K562 (cell line): Measurements from ENCODE around the gene ZNF598. TPM values are rescaled to one million over a fixed set of nuclear protein-coding genes. Genes with fewer than 3 reads are reported as not detected.

ENCODE experiments used
- CBX3 ChIP-seq, 2 experiments: IDR thresholded peaks; 1 replicate in 1 of 2; 2 replicates in 1 of 2; pipeline ENCODE4 v1.6.1; 2012; ENCODE audit warnings: inconsistent platforms in 2 of 2, low read length in 2 of 2, borderline replicate concordance in 1 of 2, control low read depth in 1 of 2
- HDAC2 ChIP-seq: fragments of 450-650 bp; IDR thresholded peaks from 2 replicates; pipeline ENCODE4 v1.6.1; 2016; ENCODE audit warnings: mild to moderate bottlenecking
- HNRNPL ChIP-seq: fragments of 200-400 bp; formaldehyde crosslinking; IDR thresholded peaks from 2 replicates; pipeline ENCODE4 v1.6.1; 2017; ENCODE audit warnings: low read depth, mild to moderate bottlenecking, low read length
- POLR2AphosphoS5 ChIP-seq: IDR thresholded peaks from 2 replicates; pipeline ENCODE4 v1.6.1; 2011; ENCODE audit warnings: mild to moderate bottlenecking, low read depth, low read length, moderate library complexity; ENCODE audit not compliant: control insufficient read depth, insufficient read depth
- ZFPM2 ChIP-seq: fragments of 250-450 bp; sonication (Bioruptor Pico); IDR thresholded peaks from 2 replicates; pipeline ENCODE4 v1.5.1; 2022; ENCODE audit warnings: mild to moderate bottlenecking
- ZNF282 ChIP-seq: sonication (generic); formaldehyde crosslinking; IDR thresholded peaks from 2 replicates; pipeline ENCODE4 v1.8.1; 2023; ENCODE audit warnings: missing genetic modification reagents
- ZNF436 ChIP-seq: fragments of 250-450, 450-650 bp; sonication (Bioruptor Pico); formaldehyde crosslinking; IDR thresholded peaks from 2 replicates; pipeline ENCODE4 v1.7.0; 2020; ENCODE audit warnings: mild to moderate bottlenecking
- polyA plus RNA-seq, 8 experiments: library from polyadenylated mRNA; depleted of rRNA in 4 of 8; stranded (reverse) in 5 of 8; unstranded in 3 of 8; fragments of >200 nt; fragmentation: Nextera tagmentation in 2 of 8; fragmentation: Illumina TruSeq in 1 of 8; extraction: Ambion mirVana in 2 of 8; extraction: Trizol in 1 of 8; gene quantifications; 2 replicates each; pipeline versions ENCODE4 v1.2.1 to v1.2.3, GENCODE V29; 2011 to 2014; ENCODE audit warnings: inconsistent platforms in 1 of 8, missing spikeins in 1 of 8
- total RNA-seq, 7 experiments: library from RNA; depleted of rRNA in 6 of 7; stranded (reverse); fragments of >200 nt in 6 of 7; fragmentation: Illumina TruSeq in 2 of 7; extraction: Trizol in 2 of 7; gene quantifications; 2 replicates each; pipeline versions ENCODE4 v1.2.1 to v1.2.3, GENCODE V29; 2011 to 2021; ENCODE audit warnings: low replicate concordance in 1 of 7
- TF ChIP-seq, protein P1 (sequence below), 2 experiments: fragments of 250-450 bp in 1 of 2; fragments of 450-650 bp in 1 of 2; sonication (Bioruptor Pico) in 1 of 2; IDR thresholded peaks; 2 replicates each; pipeline versions ENCODE4 v1.6.1 to v1.8.0; 2016 to 2021; ENCODE audit warnings: mild to moderate bottlenecking in 2 of 2, moderate library complexity in 2 of 2, missing compliant biosample characterization in 1 of 2, missing genetic modification characterization in 1 of 2
- TF ChIP-seq, protein P2 (sequence below), 2 experiments: fragments of 200-800 bp in 1 of 2; sonication (Bioruptor generic) in 1 of 2; sonication (generic) in 1 of 2; formaldehyde crosslinking in 1 of 2; IDR thresholded peaks in 1 of 2; conservative IDR thresholded peaks in 1 of 2; 2 replicates each; pipeline versions ENCODE4 v1.5.0 to v1.6.1; 2016 to 2020; ENCODE audit warnings: missing compliant biosample characterization in 1 of 2, missing genetic modification characterization in 1 of 2, missing genetic modification reagents in 1 of 2
- TF ChIP-seq, protein P3 (sequence below): fragments of 200-800 bp; sonication (Bioruptor generic); IDR thresholded peaks from 2 replicates; pipeline ENCODE4 v1.6.1; 2016; ENCODE audit warnings: missing genetic modification characterization, missing compliant biosample characterization

Gene ZNF598
- total and polyA plus RNA-seq, 9 of the 15 experiments (the other 6 are each of a cell fraction or from before 2014, with no cell fraction given), result 0.11 to 115 (median 29.6) TPM

DNA sequence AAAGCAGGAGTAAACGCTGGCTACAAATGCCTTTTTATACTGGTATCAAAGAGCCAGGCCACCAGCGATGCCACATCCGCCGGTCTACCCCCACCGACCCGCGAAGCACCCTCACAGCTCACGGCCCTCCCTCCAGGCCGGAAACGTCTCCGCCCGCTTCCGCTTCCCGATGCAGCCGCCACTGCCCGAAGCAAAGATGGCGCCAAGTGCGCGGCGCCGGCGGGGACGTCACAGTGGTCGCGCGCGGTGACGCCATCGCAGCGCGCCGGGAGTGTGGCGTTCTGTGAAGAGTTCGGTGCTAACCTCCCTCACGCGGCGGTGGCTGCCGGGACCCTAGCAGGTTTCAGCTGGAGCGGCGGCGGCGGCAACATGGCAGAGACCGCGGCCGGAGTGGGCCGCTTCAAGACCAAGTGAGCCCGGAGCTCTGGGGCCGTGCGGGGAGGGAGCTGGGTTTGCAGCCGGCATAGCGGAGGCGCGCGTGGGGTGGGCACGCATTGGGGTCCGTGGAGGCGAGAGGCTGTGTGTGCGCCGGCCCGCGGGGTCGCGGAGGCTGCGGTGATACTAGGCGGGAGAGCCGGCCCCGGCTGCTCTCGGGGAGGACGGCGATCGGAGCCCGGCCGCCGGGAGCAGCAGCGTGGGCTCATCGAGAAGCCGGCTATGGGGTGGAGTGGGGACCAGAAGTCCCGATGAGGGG, 37.7 kb downstream of the ZNF598 start, which contains the start of gene TBL3 (continued):
- peak; percentile 34; the same call in 1 of the 2 replicates for TF ChIP-seq HNRNPL
- peak; percentile 62; the same call in 1 of the 2 replicates for TF ChIP-seq ZNF282 (CRISPR knock-in tag)
- TF ChIP-seq, protein P1, sequence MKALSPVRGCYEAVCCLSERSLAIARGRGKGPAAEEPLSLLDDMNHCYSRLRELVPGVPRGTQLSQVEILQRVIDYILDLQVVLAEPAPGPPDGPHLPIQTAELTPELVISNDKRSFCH (CRISPR knock-in tag; IDR thresholded peaks at IDR 0.05), result no peak
- TF ChIP-seq, protein P1 (tag; IDR thresholded peaks at IDR 0.05), result peak; percentile 62; the same call in 1 of the 2 replicates
- peak; percentile 40; the same call in 1 of the 2 replicates for TF ChIP-seq HDAC2
- TF ChIP-seq, protein P2, sequence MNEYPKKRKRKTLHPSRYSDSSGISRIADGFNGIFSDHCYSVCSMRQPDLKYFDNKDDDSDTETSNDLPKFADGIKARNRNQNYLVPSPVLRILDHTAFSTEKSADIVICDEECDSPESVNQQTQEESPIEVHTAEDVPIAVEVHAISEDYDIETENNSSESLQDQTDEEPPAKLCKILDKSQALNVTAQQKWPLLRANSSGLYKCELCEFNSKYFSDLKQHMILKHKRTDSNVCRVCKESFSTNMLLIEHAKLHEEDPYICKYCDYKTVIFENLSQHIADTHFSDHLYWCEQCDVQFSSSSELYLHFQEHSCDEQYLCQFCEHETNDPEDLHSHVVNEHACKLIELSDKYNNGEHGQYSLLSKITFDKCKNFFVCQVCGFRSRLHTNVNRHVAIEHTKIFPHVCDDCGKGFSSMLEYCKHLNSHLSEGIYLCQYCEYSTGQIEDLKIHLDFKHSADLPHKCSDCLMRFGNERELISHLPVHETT (CRISPR knock-in tag; conservative IDR thresholded peaks at IDR 0.05 in 1 of 2, IDR thresholded peaks at IDR 0.05 in 1 of 2), result peak in 1 of 2 experiments; percentile 95; a peak in 2 of 4 replicates
- TF ChIP-seq POLR2AphosphoS5, result peak; percentile 67; the same call in 1 of the 2 replicates
- peak; percentile 30; the same call in 1 of the 2 replicates for TF ChIP-seq ZNF436 (CRISPR knock-in tag)
- TF ChIP-seq, protein P3, sequence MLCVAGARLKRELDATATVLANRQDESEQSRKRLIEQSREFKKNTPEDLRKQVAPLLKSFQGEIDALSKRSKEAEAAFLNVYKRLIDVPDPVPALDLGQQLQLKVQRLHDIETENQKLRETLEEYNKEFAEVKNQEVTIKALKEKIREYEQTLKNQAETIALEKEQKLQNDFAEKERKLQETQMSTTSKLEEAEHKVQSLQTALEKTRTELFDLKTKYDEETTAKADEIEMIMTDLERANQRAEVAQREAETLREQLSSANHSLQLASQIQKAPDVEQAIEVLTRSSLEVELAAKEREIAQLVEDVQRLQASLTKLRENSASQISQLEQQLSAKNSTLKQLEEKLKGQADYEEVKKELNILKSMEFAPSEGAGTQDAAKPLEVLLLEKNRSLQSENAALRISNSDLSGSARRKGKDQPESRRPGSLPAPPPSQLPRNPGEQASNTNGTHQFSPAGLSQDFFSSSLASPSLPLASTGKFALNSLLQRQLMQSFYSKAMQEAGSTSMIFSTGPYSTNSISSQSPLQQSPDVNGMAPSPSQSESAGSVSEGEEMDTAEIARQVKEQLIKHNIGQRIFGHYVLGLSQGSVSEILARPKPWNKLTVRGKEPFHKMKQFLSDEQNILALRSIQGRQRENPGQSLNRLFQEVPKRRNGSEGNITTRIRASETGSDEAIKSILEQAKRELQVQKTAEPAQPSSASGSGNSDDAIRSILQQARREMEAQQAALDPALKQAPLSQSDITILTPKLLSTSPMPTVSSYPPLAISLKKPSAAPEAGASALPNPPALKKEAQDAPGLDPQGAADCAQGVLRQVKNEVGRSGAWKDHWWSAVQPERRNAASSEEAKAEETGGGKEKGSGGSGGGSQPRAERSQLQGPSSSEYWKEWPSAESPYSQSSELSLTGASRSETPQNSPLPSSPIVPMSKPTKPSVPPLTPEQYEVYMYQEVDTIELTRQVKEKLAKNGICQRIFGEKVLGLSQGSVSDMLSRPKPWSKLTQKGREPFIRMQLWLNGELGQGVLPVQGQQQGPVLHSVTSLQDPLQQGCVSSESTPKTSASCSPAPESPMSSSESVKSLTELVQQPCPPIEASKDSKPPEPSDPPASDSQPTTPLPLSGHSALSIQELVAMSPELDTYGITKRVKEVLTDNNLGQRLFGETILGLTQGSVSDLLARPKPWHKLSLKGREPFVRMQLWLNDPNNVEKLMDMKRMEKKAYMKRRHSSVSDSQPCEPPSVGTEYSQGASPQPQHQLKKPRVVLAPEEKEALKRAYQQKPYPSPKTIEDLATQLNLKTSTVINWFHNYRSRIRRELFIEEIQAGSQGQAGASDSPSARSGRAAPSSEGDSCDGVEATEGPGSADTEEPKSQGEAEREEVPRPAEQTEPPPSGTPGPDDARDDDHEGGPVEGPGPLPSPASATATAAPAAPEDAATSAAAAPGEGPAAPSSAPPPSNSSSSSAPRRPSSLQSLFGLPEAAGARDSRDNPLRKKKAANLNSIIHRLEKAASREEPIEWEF (CRISPR knock-in tag), result no peak
- no peak for TF ChIP-seq ZFPM2 (CRISPR knock-in tag)
- TF ChIP-seq CBX3 (IDR thresholded peaks at IDR 0.05; ENCODE audit: borderline replicate concordance in 1 of 2, low read length in 2 of 2), result peak in 1 of 2 experiments; percentile 37; a peak in 1 of 3 replicates
